ENCODE measurements around the gene ENDOU. TPM values are rescaled to one million over a fixed set of nuclear protein-coding genes. Genes with fewer than 3 reads are reported as not detected.

ENDOU gene
- total RNA-seq, 1 experiment from 2014 or later, result not detected

- H3K4me2 ChIP-seq (ENCODE audit: low read length), result no peak overlapping the region
- no peak for ATAC-seq
- H3K9ac ChIP-seq (ENCODE audit: low read length), result no peak overlapping the region
- no peaks in the 10 kb centered on the region for H3K27me3 ChIP-seq (ENCODE audit: low read length)
- ChIA-PET POLR2A (ENCODE audit: unreplicated experiment) (no interaction called here), CTCF (interaction anchor here (0.7 to 2.4 kb wide), 6 partner anchors 8 to 72 kb away, joined by 3 to 13 read pairs (median 4); partner anchors contain the start of gene RAPGEF3)
- intact Hi-C loops (cut with micrococcal nuclease), result loop anchor here (1.0 to 2.0 kb wide), 2 partner anchors 22 to 52 kb away; no protein-coding TSS in a partner anchor
- peaks cover 13% of the 10 kb centered on the region for H3K4me1 ChIP-seq (ENCODE audit: insufficient read depth, low read length)
- TF ChIP-seq EZH2phosphoT487 (IDR thresholded peaks at IDR 0.05; ENCODE audit: borderline replicate concordance, low read length) (no peak), EZH2 (IDR thresholded peaks at IDR 0.05; ENCODE audit: low read length, unreplicated experiment) (no peak), CTCF (conservative IDR thresholded peaks at IDR 0.05; ENCODE audit: low read depth, low read length) (no peak)
- no peaks in the 10 kb centered on the region for H3K9me2 ChIP-seq (replicated peaks; ENCODE audit: low read length)
- no TSS peak for BruUV-seq (replicated peaks)
- H3K9me3 ChIP-seq (ENCODE audit: low read length), result no peaks in the 10 kb centered on the region
- H3K27ac ChIP-seq (ENCODE audit: low read length), result no peak overlapping the region
- H3F3A ChIP-seq (ENCODE audit: low read length, unreplicated experiment), result no peaks in the 10 kb centered on the region
- no peaks in the 10 kb centered on the region for H3K36me3 ChIP-seq (ENCODE audit: low read depth, low read length)
- no peaks in the 10 kb centered on the region for H3K79me2 ChIP-seq (ENCODE audit: low read length)
- H3K4me3 ChIP-seq (ENCODE audit: low read length), result no peak overlapping the region
- no peaks in the 10 kb centered on the region for H4K20me1 ChIP-seq (ENCODE audit: low read length)
- DNase-seq, result no peak
- no peak overlapping the region for H2AFZ ChIP-seq (ENCODE audit: low read length)
Observed at GRCh38 chr12:47766502-47767215, 41.4 kb upstream of the ENDOU start.

- H3K79me2 ChIP-seq (ENCODE audit: low read length), result no peaks in the 10 kb centered on the region
- no peak overlapping the region for H3K27ac ChIP-seq (ENCODE audit: low read length)
- BruUV-seq (replicated peaks), result no TSS peak
- H3K4me2 ChIP-seq (ENCODE audit: low read length), result no peak overlapping the region
- DNase-seq (no peak), ATAC-seq (no peak)
- H3K27me3 ChIP-seq (ENCODE audit: low read length), result no peaks in the 10 kb centered on the region
- ChIA-PET POLR2A (ENCODE audit: unreplicated experiment) (no interaction called here), CTCF (no interaction called here)
- no peaks in the 10 kb centered on the region for H4K20me1 ChIP-seq (ENCODE audit: low read length)
- no peak overlapping the region for H3K4me3 ChIP-seq (ENCODE audit: low read length)
- TF ChIP-seq CTCF (conservative IDR thresholded peaks at IDR 0.05; ENCODE audit: low read depth, low read length) (no peak), EZH2phosphoT487 (IDR thresholded peaks at IDR 0.05; ENCODE audit: borderline replicate concordance, low read length) (no peak), EZH2 (IDR thresholded peaks at IDR 0.05; ENCODE audit: low read length, unreplicated experiment) (no peak)
- H3K36me3 ChIP-seq (ENCODE audit: low read depth, low read length), result no peaks in the 10 kb centered on the region
- no peaks in the 10 kb centered on the region for H3K9me3 ChIP-seq (ENCODE audit: low read length)
- H3K9ac ChIP-seq (ENCODE audit: low read length), result no peak overlapping the region
- H3K4me1 ChIP-seq (ENCODE audit: insufficient read depth, low read length), result peaks cover 16% of the 10 kb centered on the region
- H3K9me2 ChIP-seq (replicated peaks; ENCODE audit: low read length), result no peaks in the 10 kb centered on the region
- H3F3A ChIP-seq (ENCODE audit: low read length, unreplicated experiment), result no peaks in the 10 kb centered on the region
- no peak overlapping the region for H2AFZ ChIP-seq (ENCODE audit: low read length)
- intact Hi-C loops (cut with micrococcal nuclease), result no loop called here
Observed at GRCh38 chr12:47763481-47764346, 38.4 kb upstream of the ENDOU start.

Measured in PC-3 (cell line).